Smooth muscle cell (in vitro differentiated cells): ENCODE measurements around the gene FSCN2. TPM values are rescaled to one million over a fixed set of nuclear protein-coding genes. Genes with fewer than 3 reads are reported as not detected.

Experiments used
- DNase-seq: peaks from one replicate; lab custom pipeline; 2025; ENCODE audit not compliant: unreplicated experiment; lab: John Stamatoyannopoulos, UW
- H2AFZ ChIP-seq: fragments of 200-600 bp; sonication (generic); 2 replicates; pipeline ENCODE4 v1.6.0; 2016; ENCODE audit warnings: antibody characterized with exemption, low read depth, mild to moderate bottlenecking
- H3F3A ChIP-seq: fragments of 200-600 bp; sonication (generic); 2 replicates; pipeline ENCODE4 v1.6.0; 2017; ENCODE audit warnings: antibody characterized with exemption, low read depth
- H3K27ac ChIP-seq: fragments of 200-600 bp; sonication (generic); 2 replicates; pipeline ENCODE4 v1.5.1; 2016; ENCODE audit warnings: low read depth, mild to moderate bottlenecking
- H3K27me3 ChIP-seq: fragments of 200-600 bp; sonication (generic); 2 replicates; pipeline ENCODE4 v1.6.1; 2016; ENCODE audit warnings: low read depth, mild to moderate bottlenecking
- H3K36me3 ChIP-seq: fragments of 200-600 bp; sonication (generic); 2 replicates; pipeline ENCODE4 v1.5.1; 2016; ENCODE audit warnings: low read depth
- H3K4me1 ChIP-seq: fragments of 200-600 bp; sonication (generic); 2 replicates; pipeline ENCODE4 v1.5.1; 2016; ENCODE audit warnings: low read depth
- H3K4me2 ChIP-seq: fragments of 200-600 bp; sonication (generic); 2 replicates; pipeline ENCODE4 v1.6.0; 2016; ENCODE audit warnings: mild to moderate bottlenecking
- H3K4me3 ChIP-seq: fragments of 200-600 bp; sonication (generic); 2 replicates; pipeline ENCODE4 v1.5.1; 2016; ENCODE audit warnings: mild to moderate bottlenecking
- H3K79me2 ChIP-seq: fragments of 200-600 bp; sonication (generic); 2 replicates; pipeline ENCODE4 v1.6.0; 2016; ENCODE audit warnings: low read depth, mild to moderate bottlenecking
- H3K9ac ChIP-seq: fragments of 200-600 bp; sonication (generic); 2 replicates; pipeline ENCODE4 v1.6.0; 2016; ENCODE audit warnings: low read depth
- H3K9me3 ChIP-seq: fragments of 200-600 bp; sonication (generic); replicated peaks from 2 replicates; pipeline ENCODE4 v1.5.1; 2016; ENCODE audit warnings: low read depth
- H4K20me1 ChIP-seq: fragments of 200-600 bp; sonication (generic); 2 replicates; pipeline ENCODE4 v1.6.0; 2016; ENCODE audit warnings: low read depth
- WGBS: methylation state at CpG from one replicate; pipeline ENCODE4 v1.1.7; 2016; ENCODE audit warnings: low lambda C conversion rate; 5-methylcytosine and 5-hydroxymethylcytosine counted together
- polyA plus RNA-seq: library from polyadenylated mRNA; unstranded; fragments of >200 nt; fragmentation: Nextera tagmentation; extraction: Ambion mirVana; gene quantifications from 2 replicates; pipeline ENCODE4 v1.2.1, GENCODE V29; 2016
- total RNA-seq: library from RNA; depleted of rRNA; stranded (reverse); fragments of >200 nt; gene quantifications from 2 replicates; pipeline ENCODE4 v1.2.3, GENCODE V29; 2014
- TF ChIP-seq, protein P1 (sequence below): fragments of 200-600 bp; sonication (generic); IDR thresholded peaks from 2 replicates; pipeline ENCODE4 v1.5.1; 2017; ENCODE audit warnings: borderline replicate concordance, mild to moderate bottlenecking, antibody characterized with exemption; ENCODE audit not compliant: insufficient read depth, poor library complexity, severe bottlenecking

FSCN2 gene
- total and polyA plus RNA-seq, 2 experiments from 2014 or later: 0.63 to 0.72 TPM

DNA sequence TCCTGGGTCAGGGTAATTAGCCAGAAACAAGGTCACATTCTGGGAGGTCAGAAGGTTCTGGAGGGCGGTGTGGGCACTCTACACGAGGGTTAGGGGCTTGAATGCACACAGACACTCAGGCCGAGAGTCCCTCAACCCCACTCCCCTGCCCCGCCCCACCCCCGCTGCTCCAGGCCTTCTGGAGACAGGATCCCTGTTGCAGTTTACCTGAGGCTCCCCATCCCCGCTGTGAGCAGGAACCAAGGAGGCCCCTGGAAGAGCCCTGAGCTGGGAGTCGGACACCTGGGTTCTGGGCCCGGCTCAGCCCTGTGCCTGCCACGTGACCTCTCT, 11.2 kb upstream of the FSCN2 start:
- H3F3A ChIP-seq: peaks cover 31% of the 10 kb centered on the region
- H3K9me3 ChIP-seq: no peaks in the 10 kb centered on the region
- DNase-seq: no peak
- TF ChIP-seq, protein P1, sequence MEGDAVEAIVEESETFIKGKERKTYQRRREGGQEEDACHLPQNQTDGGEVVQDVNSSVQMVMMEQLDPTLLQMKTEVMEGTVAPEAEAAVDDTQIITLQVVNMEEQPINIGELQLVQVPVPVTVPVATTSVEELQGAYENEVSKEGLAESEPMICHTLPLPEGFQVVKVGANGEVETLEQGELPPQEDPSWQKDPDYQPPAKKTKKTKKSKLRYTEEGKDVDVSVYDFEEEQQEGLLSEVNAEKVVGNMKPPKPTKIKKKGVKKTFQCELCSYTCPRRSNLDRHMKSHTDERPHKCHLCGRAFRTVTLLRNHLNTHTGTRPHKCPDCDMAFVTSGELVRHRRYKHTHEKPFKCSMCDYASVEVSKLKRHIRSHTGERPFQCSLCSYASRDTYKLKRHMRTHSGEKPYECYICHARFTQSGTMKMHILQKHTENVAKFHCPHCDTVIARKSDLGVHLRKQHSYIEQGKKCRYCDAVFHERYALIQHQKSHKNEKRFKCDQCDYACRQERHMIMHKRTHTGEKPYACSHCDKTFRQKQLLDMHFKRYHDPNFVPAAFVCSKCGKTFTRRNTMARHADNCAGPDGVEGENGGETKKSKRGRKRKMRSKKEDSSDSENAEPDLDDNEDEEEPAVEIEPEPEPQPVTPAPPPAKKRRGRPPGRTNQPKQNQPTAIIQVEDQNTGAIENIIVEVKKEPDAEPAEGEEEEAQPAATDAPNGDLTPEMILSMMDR: no peak
- no peak overlapping the region for H2AFZ ChIP-seq
- H3K36me3 ChIP-seq: no peaks in the 10 kb centered on the region
- peak overlapping the region; percentile 50 for H3K27ac ChIP-seq
- 80% methylated on average over 5 of the region's 9 CpGs for WGBS
- peaks cover 41% of the 10 kb centered on the region for H3K4me1 ChIP-seq
- peaks cover 36% of the 10 kb centered on the region for H3K79me2 ChIP-seq
- peaks cover 59% of the 10 kb centered on the region for H4K20me1 ChIP-seq
- H3K4me2 ChIP-seq: peak overlapping the region; percentile 99
- no peak overlapping the region for H3K9ac ChIP-seq
- H3K4me3 ChIP-seq: peak overlapping the region; percentile 61
- no peaks in the 10 kb centered on the region for H3K27me3 ChIP-seq

DNA sequence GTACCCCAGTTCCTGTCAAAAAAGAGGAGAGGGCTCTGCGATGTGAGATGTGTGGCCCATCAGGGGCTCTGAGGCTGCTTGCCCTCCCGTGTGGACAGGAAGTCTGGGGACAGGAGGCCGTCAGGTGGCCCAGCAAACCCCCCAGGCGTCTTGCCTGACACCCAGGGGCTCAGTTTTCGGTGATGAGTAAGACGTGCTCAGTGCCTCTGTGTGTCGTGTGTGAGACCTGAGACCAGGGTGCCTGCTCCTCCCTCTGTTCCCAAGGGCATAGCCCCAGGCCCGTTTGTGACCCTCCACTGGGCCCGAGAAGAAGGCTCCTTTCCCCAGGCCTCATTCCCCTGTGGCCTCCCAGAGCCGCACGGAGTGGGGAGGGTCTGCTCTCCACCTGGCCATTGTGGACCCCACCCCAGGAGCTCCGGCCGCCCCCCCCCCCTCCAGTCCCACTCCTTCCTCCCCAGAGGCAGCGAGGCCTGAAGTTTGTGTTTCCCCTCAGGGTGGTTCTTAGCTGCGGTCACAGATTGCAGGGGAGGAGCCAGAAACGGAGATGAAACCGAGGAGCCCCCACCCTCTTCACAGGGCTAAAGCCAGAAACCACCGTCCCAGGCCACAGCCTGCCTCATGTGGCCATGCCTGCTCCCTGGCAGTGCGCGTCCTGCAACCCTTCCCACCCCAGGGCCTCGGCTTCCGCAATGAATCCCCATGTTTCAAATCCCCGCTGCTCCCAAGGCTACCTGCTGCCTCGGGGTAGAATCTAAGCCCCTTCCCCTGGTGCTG, 10.7 kb upstream of the FSCN2 start:
- H3K27me3 ChIP-seq: no peaks in the 10 kb centered on the region
- WGBS: 27% methylated on average over 20 of the region's 24 CpGs
- peak overlapping the region; percentile 99 for H3K4me2 ChIP-seq
- no peak for DNase-seq
- peaks cover 27% of the 10 kb centered on the region for H3F3A ChIP-seq
- peaks cover 55% of the 10 kb centered on the region for H4K20me1 ChIP-seq
- H3K4me3 ChIP-seq: peak overlapping the region; percentile 54
- no peak overlapping the region for H3K9ac ChIP-seq
- no peak overlapping the region for H2AFZ ChIP-seq
- H3K36me3 ChIP-seq: no peaks in the 10 kb centered on the region
- H3K9me3 ChIP-seq: no peaks in the 10 kb centered on the region
- TF ChIP-seq, protein P1: no peak
- peak overlapping the region; percentile 50 for H3K27ac ChIP-seq
- H3K79me2 ChIP-seq: peaks cover 30% of the 10 kb centered on the region
- peaks cover 41% of the 10 kb centered on the region for H3K4me1 ChIP-seq

DNA sequence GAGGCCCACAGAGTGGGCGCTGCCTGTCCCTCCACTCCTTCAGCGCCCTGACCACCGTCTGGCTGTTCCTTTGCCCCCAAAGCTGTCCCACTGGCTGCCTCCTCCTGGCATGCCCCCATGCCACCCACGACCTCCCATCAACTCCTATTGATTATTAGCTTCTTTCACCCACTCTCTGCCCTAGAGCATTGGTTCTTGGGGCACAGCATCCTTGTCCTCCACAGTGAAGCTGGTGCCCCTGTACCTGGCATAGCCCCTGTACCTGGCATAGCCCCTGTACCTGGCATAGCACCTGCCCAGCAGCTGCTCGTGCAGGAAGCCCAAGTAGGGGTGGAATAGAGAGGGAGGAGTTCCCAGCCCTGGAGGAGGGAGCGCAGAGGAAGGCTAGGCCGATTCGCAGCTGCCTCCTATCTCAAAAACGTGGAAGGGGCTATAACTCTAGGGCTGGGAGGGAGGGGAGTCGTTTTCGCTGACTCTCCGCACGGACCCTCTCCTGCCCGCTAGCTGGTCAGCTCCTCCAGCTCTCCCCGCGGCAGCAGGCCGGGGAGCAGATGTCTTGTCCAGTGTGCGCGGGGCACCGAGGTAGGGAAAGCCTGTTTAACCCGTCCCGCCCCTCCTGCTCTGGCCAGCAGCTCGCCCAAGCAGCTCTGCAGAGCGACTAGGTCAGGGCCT, 9.9 kb upstream of the FSCN2 start:
- Histone ChIP-seq H3K79me2 (peaks cover 30% of the 10 kb centered on the region), H4K20me1 (peaks cover 59% of the 10 kb centered on the region), H3F3A (peaks cover 24% of the 10 kb centered on the region), H3K4me1 (peaks cover 41% of the 10 kb centered on the region), H3K27me3 (no peaks in the 10 kb centered on the region), H3K36me3 (no peaks in the 10 kb centered on the region), H2AFZ (no peak overlapping the region), H3K4me3 (peak overlapping the region; percentile 54), H3K4me2 (peak overlapping the region; percentile 99), H3K27ac (no peak overlapping the region), H3K9me3 (no peaks in the 10 kb centered on the region), H3K9ac (no peak overlapping the region)
- no peak for DNase-seq
- WGBS: 13% methylated on average over 22 of the region's 24 CpGs
- TF ChIP-seq, protein P1: no peak
